Lower leg skin (tissue), 4 donors: ENCODE results near the gene FRMD7. TPM values are rescaled to one million over a fixed set of nuclear protein-coding genes. Genes with fewer than 3 reads are reported as not detected.

Source experiments
- DNase-seq, 2 donors: peaks; one replicate each; pipeline ENCODE4 v3.0.0-alpha.2; 2019; ENCODE audit warnings: low spot score in 2 of 2
- H3K4me3 ChIP-seq: fragments of 200-600 bp; sonication (generic); 2 replicates; pipeline ENCODE4 v1.5.1; 2017; ENCODE audit warnings: mild to moderate bottlenecking, low read depth; ENCODE audit not compliant: poor library complexity, severe bottlenecking
- CTCF ChIP-seq, 3 donors: fragments of 450-650 bp; IDR thresholded peaks; one replicate each; pipeline ENCODE4 v1.5.1; 2016; ENCODE audit warnings: antibody characterized with exemption in 3 of 3, mild to moderate bottlenecking in 3 of 3, moderate library complexity in 2 of 3
- POLR2A ChIP-seq, 2 donors: fragments of 450-650 bp; IDR thresholded peaks; one replicate each; pipeline ENCODE4 v1.6.1; 2016 to 2017; ENCODE audit warnings: antibody characterized with exemption in 2 of 2, mild to moderate bottlenecking in 1 of 2, moderate library complexity in 1 of 2
- WGBS, 2 donors: methylation state at CpG; one replicate each; pipeline ENCODE4 v1.1.5; 2018; 5-methylcytosine and 5-hydroxymethylcytosine counted together
- intact Hi-C: fragments of 100-400 bp; cut with DNase I; formaldehyde crosslinking; loops from one replicate; pipeline ENCODE4 v1.15.0; 2023; ENCODE audit warnings: low total_unique reads
- total RNA-seq, 4 donors: library from RNA; depleted of rRNA; stranded (reverse); fragments of >200 nt; gene quantifications; one replicate each; pipeline ENCODE4 v1.1.0, GENCODE V29; 2016

The FRMD7 gene
- total RNA-seq, 4 donors from 2014 or later, result 0.13 to 0.88 TPM; not detected in 2

GRCh38 chrX:132092439-132093065 lies 35.3 kb downstream of the FRMD7 start:
- WGBS, 2 donors, result 46% methylated on average over 7 of the region's 7 CpGs
- DNase-seq, result peak in 1 of 2 donors; percentile 34
- H3K4me3 ChIP-seq, result no peak overlapping the region
- intact Hi-C loops, result loop anchor here (10.0 kb wide), 1 partner anchor 532 kb away; no protein-coding TSS in a partner anchor
- TF ChIP-seq CTCF (IDR thresholded peaks at IDR 0.05) (no peak), POLR2A (IDR thresholded peaks at IDR 0.05) (no peak)

GRCh38 chrX:132090403-132091159 lies 37.2 kb downstream of the FRMD7 start:
- TF ChIP-seq POLR2A (IDR thresholded peaks at IDR 0.05), result no peak
- no peak for TF ChIP-seq CTCF (IDR thresholded peaks at IDR 0.05)
- H3K4me3 ChIP-seq, result no peak overlapping the region
- DNase-seq, result no peak
- intact Hi-C loops, result loop anchor here (10.0 kb wide), 1 partner anchor 534 kb away; no protein-coding TSS in a partner anchor
- WGBS, 2 donors, result 55 to 65% methylated on average over 8 of the region's 8 CpGs

GRCh38 chrX:132088864-132089263 lies 39.0 kb downstream of the FRMD7 start:
- intact Hi-C loops, result no loop called here
- TF ChIP-seq CTCF (IDR thresholded peaks at IDR 0.05) (no peak), POLR2A (IDR thresholded peaks at IDR 0.05) (no peak)
- DNase-seq, result no peak
- no peak overlapping the region for H3K4me3 ChIP-seq

GRCh38 chrX:132086672-132087071 lies 41.1 kb downstream of the FRMD7 start:
- H3K4me3 ChIP-seq, result no peak overlapping the region
- TF ChIP-seq POLR2A (IDR thresholded peaks at IDR 0.05) (no peak), CTCF (IDR thresholded peaks at IDR 0.05) (no peak)
- intact Hi-C loops, result no loop called here
- no peak for DNase-seq
- 37 to 42% methylated on average over 2 of the region's 2 CpGs for WGBS, 2 donors

GRCh38 chrX:132085786-132086185 lies 42.0 kb downstream of the FRMD7 start:
- no peak for TF ChIP-seq POLR2A (IDR thresholded peaks at IDR 0.05)
- no peak for TF ChIP-seq CTCF (IDR thresholded peaks at IDR 0.05)
- no peak for DNase-seq
- intact Hi-C loops, result no loop called here
- no peak overlapping the region for H3K4me3 ChIP-seq
- 27 to 38% methylated on average over 3 of the region's 3 CpGs for WGBS, 2 donors
